HL-60/S4 treated with phorbol 12-myristate 13-acetate at 8.2 ng/mL for 4 days and 3 days (cell line): Measurements from ENCODE around the gene TSPAN5.
"Not testable (repeated sequence)": the region's sequence is repeated elsewhere in the genome, so short reads cannot be mapped to it uniquely, and the experiment has no call there.

Experiments used
- in situ Hi-C: fragments of 300-500 bp; cut with MboI; formaldehyde crosslinking; loops from 2 replicates; pipeline ENCODE4 v1.15.0; 2022; ENCODE audit warnings: low sequenced_read_pairs

The TSPAN5 gene

DNA sequence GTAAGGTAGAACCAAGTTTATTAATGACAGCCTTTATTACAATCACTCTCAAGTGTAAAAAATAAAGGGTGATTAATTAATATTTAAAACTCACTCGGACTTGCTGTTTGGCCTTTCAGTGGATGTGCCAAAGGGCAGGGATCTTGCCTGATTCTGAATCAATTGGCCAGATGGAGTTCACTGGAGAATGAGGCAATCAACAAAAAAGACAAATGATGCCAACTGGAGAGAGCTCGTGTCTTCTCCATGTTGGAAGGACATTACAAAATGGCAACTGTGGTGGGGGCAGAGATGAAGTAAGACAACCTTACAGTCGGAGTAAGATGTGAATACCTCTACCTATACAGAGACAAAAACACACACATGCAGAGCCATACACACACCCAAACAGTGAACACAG is 188.0 kb downstream of the TSPAN5 start:
- in situ Hi-C loops: no loop called here

DNA sequence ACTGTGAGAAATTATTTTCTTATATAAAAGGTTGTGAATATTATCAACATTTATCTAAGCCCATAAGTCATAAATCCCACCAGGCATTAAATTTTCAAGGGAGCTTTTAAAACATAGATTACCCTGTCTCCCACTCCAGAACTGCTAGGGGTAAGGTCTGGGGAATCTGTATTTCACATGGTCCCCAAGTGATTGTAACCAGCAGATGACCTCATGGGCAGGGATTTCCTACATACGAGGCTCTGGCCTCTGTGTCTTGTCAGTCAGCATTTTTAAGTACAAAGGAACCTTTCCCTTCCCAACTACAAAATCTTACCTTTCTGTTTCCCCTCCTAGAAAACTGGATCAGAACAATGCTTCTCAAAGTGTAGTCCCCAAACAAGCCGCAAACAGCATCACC is 188.6 kb downstream of the TSPAN5 start:
- in situ Hi-C loops: no loop called here

DNA sequence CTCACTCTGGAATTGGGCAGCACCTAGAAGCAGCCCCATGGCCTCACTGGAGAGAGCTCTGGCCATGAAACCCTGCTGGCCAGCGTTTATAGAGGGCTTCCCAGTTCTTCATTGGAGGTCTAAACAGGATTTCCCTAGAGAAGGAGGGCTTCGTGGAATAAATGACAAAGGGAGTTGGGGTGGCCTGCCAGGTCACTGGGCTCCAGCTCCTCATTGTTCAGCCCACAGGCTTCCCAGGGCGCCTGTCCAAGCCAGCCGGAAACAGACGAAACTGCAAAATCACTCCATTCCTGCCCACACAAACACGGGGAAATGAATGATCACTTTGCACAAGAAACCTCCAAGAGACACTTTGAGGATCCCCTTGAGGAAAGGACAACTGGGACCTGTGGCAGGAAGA is 189.7 kb downstream of the TSPAN5 start:
- in situ Hi-C loops: no loop called here

DNA sequence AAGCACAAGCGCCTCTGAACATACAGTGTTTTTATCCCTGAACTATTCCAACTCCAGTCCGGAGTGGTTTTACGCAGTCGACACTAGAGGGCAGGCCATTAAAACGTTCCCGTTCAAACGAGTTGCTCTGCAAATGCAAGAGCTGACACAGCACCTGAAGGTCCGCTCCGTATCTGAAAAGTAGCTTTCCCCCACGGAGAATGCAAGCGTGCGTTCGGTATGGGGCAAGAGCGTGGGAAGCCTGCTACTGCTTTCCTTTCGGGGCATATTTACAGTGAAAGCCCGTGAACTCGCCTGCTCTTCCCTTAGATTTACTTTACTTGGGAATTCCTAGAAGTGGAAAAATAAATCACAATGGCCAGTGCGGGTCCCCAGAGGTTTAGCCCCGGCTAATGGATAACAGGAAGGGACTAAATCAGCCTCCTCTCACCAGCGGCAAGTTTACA is 190.8 kb downstream of the TSPAN5 start:
- in situ Hi-C loops: no loop called here

DNA sequence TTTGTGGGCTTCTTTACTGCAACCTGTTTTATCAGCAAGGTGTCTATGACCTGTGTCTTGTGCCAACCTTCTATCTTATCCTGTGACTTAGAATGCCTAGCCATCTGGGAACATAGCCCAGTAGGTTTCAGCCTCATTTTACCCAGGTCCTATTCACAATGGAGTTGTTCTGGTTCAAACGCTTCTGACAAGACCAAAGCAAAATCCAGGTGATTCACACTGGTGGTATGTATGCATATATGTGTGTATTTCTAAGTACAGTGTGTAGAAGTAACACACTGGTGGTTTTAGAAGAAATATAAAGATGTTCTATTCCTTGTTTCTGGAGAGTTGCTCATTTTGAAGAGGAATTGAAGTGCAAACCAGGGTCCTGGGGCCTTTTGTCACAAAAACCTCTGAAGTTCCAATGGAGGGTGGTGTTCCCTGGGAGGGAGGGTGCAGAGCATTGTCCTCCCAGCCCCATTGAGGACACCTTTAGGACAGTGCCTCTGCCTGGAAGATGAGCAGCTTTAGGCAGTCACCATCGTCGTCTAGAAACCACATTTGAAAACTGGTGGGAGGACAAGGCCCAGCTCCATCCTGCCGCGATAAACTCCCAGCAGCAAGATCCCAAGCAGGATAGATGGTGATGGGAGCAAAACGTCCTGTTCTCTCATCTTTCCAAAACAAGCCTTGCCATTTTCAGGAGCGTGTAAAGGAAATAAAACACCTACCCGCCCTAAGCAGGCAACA is 191.4 kb downstream of the TSPAN5 start:
- in situ Hi-C loops: no loop called here

DNA sequence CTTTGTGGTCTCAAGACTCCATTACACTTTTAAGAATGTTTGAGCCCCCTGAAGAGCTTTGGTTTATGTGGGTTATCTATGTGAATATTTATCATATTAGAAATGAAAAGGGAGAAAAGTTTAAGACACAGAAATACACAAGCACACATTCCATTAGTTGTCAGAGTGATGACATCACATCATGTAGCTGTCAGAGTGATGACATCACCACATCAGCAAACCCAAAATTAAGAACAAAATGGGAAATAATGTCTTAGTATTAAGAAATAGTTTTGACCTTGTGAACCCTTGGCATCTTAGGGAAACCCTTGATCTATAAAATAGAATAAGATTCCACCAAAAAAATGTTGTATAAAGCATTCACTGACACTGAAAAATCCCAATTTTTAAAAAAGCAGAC is 195.9 kb downstream of the TSPAN5 start:
- in situ Hi-C loops: no loop called here

DNA sequence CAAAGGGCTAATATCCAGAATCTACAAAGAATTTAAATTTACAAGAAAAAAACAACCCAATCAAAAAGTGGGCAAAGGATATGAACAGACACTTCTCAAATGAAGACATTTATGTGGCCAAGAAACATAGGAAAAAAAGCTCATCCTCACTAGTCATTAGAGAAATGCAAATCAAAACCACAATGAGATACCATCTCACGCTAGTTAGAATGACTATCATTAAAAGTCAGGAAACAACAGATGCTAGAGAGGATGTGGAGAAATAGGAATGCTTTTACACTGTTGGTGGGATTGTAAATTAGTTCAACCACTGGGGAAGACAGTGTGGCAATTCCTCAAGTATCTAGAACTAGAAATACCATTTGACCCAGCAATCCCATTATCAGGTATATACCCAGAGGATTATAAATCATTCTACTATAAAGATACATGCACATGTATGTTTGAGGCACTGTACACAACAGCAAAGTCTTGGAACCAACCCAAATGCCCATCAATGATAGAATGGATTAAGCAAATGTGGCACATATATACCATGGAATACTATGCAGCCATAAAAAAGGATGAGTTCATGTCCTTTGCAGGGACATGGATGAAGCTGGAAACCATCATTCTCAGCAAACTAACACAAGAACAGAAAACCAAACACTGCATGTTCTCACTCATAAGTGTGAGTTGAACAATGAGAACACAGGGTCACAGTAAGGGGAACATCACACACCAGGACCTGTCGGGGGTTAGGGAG is 197.1 kb downstream of the TSPAN5 start:
- in situ Hi-C loops: not testable (repeated sequence)

DNA sequence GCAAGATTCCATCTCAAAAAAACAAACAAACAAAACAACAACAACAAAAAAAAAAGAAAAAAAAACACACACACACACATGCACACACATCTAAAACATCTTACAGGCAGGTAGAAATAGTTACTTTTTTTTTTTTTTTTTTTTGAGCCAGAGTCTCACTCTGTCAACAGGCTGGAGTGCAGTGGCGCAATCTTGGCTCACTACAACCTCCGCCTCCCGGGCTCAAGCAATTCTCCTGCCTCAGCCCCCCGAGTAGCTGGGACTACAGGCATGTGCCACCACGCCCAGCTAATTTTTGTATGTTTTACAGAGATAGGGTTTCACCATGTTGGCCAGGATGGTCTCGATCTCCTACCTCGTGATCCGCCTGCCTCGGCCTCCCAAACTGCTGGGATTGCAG is 201.0 kb downstream of the TSPAN5 start:
- in situ Hi-C loops: not testable (repeated sequence)

DNA sequence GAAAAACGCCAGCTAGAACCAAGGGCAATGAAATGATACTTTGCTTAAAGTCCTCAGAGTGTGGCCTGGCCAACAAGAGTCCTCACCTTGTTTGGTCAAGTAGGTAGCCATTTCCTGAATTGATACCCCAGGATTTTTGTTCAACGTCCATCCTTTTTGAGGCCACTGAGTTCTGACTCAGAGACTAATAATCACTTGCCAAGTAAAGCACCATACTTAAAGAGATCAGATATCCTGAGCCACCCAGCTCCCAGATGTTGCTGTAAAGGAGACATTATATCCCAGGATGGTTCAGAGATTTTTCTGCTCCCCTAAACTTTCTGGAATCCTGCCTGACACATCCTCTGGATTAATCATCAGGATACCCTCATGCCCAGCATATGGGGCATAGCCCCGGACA is 206.3 kb downstream of the TSPAN5 start:
- in situ Hi-C loops: no loop called here

DNA sequence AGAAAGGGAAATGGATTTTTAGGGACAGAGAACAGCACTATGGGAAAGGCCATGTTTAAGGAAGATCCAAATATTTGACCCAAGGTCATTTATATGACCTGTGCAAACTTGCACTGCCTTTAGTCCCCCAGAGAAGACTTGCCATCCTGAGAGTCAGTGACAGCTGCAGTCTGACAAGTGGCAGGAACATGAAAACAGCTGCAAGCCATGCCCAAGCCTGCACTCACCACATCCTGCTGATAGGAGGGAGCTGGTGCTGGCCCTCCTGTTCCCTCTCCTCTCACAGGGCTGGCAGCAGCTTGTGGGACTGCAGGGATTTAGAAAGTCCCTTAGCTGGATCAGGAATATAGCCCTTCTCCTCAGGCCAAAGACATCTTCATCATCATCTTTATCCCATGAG is 209.5 kb downstream of the TSPAN5 start:
- in situ Hi-C loops: no loop called here

DNA sequence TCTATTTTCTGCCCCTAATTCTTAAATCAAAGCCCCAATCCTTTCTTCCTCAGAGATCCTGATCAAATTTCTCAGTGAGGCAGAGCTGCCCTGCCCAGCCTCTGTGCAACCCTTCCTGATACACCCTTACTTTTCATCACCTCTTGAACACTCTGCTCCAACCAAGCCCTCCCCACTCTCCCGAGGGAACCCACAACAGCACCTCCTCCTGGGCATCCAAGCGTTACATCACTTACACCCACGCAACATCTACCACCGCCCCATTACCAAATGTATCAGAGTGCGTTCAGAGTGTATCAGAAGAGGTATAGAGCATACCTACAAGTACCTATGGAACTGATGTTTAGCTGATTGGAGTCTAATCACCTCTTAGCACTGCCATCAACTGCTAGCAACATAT is 210.8 kb downstream of the TSPAN5 start:
- in situ Hi-C loops: no loop called here

DNA sequence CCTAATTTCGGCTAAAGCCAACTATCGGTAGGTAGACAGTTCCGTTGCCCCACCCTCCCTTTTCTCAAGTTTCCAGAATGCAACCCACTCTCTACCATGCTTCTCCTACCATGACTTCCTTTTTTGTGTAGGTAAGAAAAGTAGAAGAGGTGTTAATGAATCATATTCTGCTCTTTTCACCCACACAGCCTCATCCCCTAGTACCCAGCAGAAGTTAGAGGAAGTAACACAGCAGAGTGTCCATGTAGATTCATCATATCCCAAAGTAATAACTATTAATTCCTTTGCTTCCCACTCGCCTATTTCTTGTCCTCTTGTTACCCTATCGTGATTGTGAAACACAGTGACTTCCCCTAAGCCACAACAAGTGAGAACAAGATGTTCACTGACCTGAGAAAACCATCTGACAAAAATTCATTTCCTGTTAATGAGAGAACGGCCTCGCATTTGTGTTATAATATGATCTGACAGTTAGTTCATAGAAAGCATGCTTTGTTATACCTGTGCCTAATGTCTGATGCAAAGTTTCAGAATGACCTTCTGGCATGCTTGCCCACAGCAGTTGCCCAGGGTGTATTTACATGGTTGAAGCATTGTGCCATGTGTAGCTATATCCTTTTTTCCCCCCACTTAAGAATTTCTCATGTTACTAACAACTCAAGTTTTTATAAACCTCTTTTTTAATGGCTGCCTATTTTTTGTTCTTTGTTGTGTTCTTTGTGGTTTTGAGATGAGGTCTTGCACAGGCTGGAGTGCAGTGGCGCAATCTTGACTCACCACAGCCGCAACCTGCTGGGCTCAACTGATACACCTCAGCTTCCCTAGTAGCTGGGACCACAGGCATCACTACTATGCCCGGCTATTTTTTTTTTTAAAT is 211.7 kb downstream of the TSPAN5 start:
- in situ Hi-C loops: no loop called here

DNA sequence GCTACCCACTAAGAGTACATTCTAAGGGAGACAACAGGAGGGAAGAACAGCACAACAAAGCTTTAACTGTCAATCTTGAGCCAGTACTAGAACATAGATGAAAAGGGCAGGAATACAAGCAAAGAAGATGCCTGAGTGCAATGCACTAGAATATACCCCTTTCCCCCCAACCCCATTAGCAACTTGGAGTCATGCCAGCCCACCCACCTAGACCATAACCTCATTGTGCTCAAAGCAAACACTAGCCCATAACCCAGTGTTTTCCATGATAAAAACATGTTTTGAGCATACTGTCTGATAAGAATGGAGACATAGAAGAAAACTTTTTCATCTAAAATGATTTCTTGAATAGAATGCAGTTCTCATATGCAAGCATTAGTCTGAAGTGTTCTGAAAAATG is 214.0 kb downstream of the TSPAN5 start:
- in situ Hi-C loops: no loop called here

DNA sequence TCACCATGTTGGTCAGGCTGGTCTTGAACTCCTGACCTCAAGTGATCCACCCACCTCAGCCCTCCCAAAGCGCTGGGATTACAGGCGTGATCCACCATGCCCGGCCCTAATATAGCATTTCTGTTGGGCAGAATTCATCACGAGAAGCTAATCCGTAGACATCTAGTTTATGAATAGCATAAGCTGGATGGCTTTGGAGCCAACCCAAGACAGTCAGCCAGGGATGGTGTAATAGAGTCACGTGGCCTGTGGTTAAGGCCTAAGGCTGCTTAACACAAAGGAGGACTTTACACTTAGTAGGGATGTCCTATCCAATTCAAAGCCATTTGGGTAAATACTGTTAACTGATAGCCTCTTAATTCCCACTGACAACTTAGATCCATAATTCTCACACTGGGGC is 223.6 kb downstream of the TSPAN5 start:
- in situ Hi-C loops: no loop called here

DNA sequence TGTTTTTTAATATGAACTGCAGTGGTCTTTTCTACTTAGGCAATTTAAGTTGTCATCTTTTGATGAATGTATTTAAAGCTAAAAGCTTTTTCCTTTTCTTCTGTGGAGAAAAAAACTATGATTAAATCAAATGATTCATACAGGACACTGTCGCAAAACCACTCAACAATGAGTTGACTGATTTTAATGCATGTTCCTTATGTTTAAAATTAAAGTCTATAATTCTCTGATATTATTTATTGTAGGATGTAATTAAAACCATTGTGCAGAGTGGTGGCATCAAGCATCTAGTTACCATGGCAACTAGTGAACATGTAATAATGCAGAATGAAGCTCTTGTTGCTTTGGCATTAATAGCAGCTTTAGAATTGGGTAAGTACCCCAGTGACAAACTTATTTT is 224.7 kb downstream of the TSPAN5 start:
- in situ Hi-C loops: no loop called here

DNA sequence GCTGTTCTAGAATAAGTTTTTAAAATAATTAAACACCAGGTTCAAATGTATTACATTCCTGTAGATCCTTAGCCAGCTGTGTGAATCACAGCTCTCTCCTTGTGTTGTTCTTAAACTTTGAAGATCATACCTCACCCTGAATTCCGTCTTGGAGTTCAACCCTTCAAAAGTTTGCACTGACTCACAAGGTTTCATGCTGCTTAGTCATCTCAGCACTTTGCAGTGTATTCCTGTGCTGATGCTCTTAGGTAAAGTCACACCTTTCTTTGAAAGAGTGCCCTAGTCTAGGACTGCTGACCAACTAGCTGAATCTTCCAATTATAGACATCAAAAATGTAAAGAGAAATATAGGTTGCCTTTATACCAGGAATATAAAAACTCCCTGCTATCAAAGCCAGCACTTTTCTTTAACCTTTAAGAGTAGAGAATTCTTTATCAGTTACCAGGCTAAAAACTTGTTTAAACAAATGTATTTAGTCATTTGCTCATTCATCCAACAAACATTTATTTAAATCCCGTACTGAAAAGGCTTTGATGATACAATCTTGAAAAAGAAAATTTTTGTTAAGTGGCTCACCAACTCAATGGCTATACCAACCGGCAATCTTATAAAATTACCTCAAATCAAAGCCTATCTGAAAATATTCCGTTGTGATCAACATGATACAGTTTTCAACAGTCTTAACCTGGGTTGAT is 227.6 kb downstream of the TSPAN5 start:
- in situ Hi-C loops: no loop called here

DNA sequence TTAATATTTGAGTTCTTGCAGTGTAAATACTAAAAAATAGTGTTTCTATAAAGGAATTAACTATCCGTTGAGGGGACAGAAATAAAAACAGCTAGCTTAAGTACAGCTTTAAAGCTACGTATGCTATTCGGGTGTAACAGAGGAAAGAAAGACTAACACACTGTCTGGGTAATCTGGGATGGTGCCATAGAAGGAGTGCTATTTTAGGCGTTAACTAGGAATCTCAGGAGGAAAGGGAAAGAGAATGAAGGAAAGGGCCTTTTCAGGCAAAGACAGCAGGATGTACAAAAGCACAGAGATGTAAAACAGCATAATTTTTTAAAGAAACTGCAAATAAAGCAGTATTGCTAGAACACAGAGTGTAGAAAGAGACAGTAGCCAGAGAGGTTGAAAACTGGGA is 235.4 kb downstream of the TSPAN5 start:
- in situ Hi-C loops: no loop called here

DNA sequence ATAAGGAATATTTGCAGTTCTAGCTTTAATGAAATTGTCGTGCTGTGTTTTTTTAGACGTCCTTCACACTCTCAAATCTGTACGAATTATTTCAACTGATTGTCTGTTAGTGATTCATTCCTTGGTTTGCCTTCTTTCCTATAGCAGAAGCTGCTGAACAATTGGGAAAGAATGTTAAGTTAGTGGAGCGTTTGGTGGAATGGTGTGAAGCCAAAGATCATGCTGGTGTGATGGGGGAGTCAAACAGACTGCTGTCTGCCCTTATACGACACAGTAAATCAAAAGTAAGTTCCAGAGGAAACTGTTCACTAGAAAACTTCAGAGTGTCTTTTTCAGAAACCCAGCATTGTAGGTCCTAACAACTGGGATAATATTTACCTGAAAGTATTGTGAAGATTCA is 237.3 kb downstream of the TSPAN5 start:
- in situ Hi-C loops: no loop called here
